ENCODE measurements around the gene AGPAT4. TPM values are rescaled to one million over a fixed set of nuclear protein-coding genes. Genes with fewer than 3 reads are reported as not detected.

Gene AGPAT4
- total RNA-seq, 2 donors from 2014 or later: 15.9 to 19.2 TPM

DNA sequence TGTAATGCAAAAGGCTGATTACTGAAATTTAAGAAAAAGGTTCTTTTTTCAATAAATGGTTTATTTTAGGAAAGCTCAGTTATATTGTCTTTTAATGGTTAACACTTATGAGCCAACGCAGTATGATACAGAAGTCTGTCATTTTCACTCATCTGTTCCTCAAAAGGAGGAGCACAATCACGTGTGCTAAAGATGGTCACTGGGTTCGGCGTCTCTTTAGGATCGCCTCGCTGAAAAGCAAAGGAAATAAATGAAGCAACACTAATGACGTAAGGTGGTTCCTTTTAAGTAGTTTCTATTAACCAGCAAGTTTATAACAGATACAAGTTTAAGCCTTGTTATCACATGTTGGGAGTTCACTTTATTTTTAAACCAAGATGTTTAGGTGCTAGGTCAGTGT is 156.6 kb downstream of the AGPAT4 start:
- Mint-ChIP-seq H3K36me3 (ENCODE audit: low read depth) (peaks cover 27% of the 10 kb centered on the region), H3K4me1 (peaks cover 14% of the 10 kb centered on the region), H3K27me3 (no peaks in the 10 kb centered on the region), H3K4me3 (no peak overlapping the region), H3K27ac (peak overlapping the region; percentile 94)
- peak; percentile 30 for ATAC-seq
- H3K9me3 ChIP-seq (ENCODE audit: control insufficient read depth, low read length, poor library complexity, severe bottlenecking): no peaks in the 10 kb centered on the region
- DNase-seq: no peak

DNA sequence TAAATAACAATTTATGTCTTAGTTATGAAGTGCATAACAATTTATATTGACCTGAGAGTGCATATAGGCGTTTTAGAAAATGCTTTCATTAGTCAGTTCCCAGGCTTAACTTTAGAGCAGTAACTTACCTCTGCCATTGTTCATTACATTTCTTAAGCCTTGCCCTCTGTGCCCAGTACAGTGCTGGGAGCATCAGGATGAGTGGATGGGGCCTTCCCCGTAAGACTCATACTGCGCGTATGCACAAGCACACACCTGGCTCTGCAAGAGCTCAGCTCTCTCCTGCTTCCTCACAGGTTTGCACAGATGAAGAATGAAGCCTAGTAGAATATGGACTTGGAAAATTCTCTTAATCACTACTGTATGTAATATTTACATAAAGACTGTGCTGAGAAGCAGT is 157.3 kb downstream of the AGPAT4 start:
- H3K27me3 Mint-ChIP-seq: no peaks in the 10 kb centered on the region
- peaks cover 19% of the 10 kb centered on the region for H3K4me1 Mint-ChIP-seq
- no peak for DNase-seq
- H3K4me3 Mint-ChIP-seq: no peak overlapping the region
- no peak for ATAC-seq
- no peaks in the 10 kb centered on the region for H3K9me3 ChIP-seq (ENCODE audit: control insufficient read depth, low read length, poor library complexity, severe bottlenecking)
- peak overlapping the region; percentile 94 for H3K27ac Mint-ChIP-seq
- peaks cover 24% of the 10 kb centered on the region for H3K36me3 Mint-ChIP-seq (ENCODE audit: low read depth)

DNA sequence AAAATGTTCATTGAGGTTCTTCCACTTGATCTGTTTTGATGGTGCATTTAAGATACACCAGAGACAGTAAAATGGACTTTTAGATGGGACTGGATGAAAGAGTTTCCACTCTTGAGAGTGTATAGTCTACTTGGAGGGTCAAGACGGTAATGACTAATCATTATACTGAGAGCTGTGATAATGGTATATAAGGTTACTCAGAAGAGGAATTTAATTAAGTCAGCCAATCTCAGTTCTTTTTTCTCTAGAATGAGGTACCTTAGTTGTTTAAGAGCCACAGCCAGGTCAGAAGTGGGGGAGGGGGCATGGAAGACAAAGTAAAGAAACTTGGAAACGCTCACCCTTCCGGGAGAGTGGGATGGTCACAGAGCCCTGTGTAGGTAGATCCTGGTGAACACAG is 158.4 kb downstream of the AGPAT4 start:
- peak overlapping the region; percentile 94 for H3K27ac Mint-ChIP-seq
- ATAC-seq (no peak), DNase-seq (no peak)
- H3K27me3 Mint-ChIP-seq: no peaks in the 10 kb centered on the region
- H3K36me3 Mint-ChIP-seq (ENCODE audit: low read depth): peaks cover 24% of the 10 kb centered on the region
- H3K9me3 ChIP-seq (ENCODE audit: control insufficient read depth, low read length, poor library complexity, severe bottlenecking): no peaks in the 10 kb centered on the region
- H3K4me3 Mint-ChIP-seq: no peak overlapping the region
- peaks cover 28% of the 10 kb centered on the region for H3K4me1 Mint-ChIP-seq

GRCh38 chr6:161111261-161111660 is 162.6 kb downstream of the AGPAT4 start:
- Mint-ChIP-seq H3K27me3 (no peaks in the 10 kb centered on the region), H3K36me3 (ENCODE audit: low read depth) (peaks cover 20% of the 10 kb centered on the region), H3K4me3 (peak overlapping the region; percentile 74), H3K4me1 (peaks cover 32% of the 10 kb centered on the region), H3K27ac (peak overlapping the region; percentile 96)
- ATAC-seq (peak; percentile 96), DNase-seq (no peak)
- H3K9me3 ChIP-seq (ENCODE audit: control insufficient read depth, low read length, poor library complexity, severe bottlenecking): no peaks in the 10 kb centered on the region

DNA sequence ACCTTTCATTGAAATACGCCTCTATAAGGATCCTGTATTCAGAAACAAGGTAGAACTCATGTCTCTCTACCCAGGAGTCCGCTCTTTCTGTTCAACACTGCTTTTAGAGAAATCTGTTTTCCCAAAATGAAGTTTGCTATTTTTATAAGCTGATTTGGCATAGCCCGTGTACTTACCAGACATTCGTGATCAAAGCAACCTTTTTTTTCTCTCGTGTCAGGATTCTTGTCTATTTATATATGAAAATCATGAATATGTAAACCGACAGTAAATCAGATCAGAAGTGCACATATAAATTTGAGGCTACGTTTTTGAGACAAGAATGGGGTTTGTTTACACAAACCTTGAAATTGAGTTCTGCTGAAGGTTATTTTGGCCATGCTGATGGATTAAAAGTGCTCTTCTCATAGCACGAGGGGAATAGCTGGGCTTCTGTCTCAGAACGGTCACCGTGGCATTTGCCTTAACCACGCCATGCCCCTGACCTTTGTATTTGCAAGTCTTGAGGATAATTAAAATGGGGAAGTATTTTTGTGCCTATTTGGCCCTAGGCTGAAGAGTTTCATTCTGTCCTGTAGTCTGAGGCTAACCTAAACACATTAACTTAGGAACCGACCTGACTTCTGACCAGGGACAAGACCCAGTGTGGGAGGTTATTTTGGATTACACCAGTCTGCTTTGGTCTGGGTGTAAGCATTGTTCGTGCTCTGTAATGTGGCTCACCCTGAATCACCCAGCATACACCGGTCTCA is 163.7 kb downstream of the AGPAT4 start:
- DNase-seq (no peak), ATAC-seq (no peak)
- peak overlapping the region; percentile 96 for H3K27ac Mint-ChIP-seq
- no peaks in the 10 kb centered on the region for H3K9me3 ChIP-seq (ENCODE audit: control insufficient read depth, low read length, poor library complexity, severe bottlenecking)
- H3K4me1 Mint-ChIP-seq: peaks cover 26% of the 10 kb centered on the region
- H3K36me3 Mint-ChIP-seq (ENCODE audit: low read depth): peaks cover 13% of the 10 kb centered on the region
- no peaks in the 10 kb centered on the region for H3K27me3 Mint-ChIP-seq
- H3K4me3 Mint-ChIP-seq: no peak overlapping the region

GRCh38 chr6:161109366-161109765 is 164.5 kb downstream of the AGPAT4 start:
- H3K9me3 ChIP-seq (ENCODE audit: control insufficient read depth, low read length, poor library complexity, severe bottlenecking): no peaks in the 10 kb centered on the region
- Mint-ChIP-seq H3K4me3 (no peak overlapping the region), H3K27me3 (no peaks in the 10 kb centered on the region), H3K4me1 (peaks cover 26% of the 10 kb centered on the region), H3K36me3 (ENCODE audit: low read depth) (peaks cover 15% of the 10 kb centered on the region), H3K27ac (peak overlapping the region; percentile 96)
- no peak for ATAC-seq
- no peak for DNase-seq

DNA sequence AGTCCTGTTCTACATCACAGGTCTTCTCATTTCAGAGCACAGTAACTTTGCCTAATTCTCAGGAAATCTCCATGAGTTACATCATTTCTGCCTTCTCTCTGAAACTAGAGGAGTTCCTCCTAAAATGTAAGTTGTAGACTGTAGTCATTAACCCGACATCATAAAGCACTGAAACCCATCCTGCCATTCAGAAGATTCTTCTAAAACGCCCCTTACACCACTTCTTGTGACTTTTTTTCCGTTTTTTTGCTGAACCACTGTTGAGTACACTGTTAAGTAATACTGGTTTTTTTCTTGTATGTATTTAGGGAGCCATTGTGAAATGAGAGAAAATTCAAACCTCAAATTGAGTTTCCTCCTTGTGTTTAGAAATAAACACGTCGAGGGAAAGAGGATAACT is 164.9 kb downstream of the AGPAT4 start:
- DNase-seq (no peak), ATAC-seq (no peak)
- Mint-ChIP-seq H3K36me3 (ENCODE audit: low read depth) (peaks cover 15% of the 10 kb centered on the region), H3K27ac (peak overlapping the region; percentile 47), H3K4me1 (peaks cover 26% of the 10 kb centered on the region), H3K4me3 (no peak overlapping the region), H3K27me3 (no peaks in the 10 kb centered on the region)
- no peaks in the 10 kb centered on the region for H3K9me3 ChIP-seq (ENCODE audit: control insufficient read depth, low read length, poor library complexity, severe bottlenecking)

- H3K27me3 Mint-ChIP-seq: no peaks in the 10 kb centered on the region
- peaks cover 29% of the 10 kb centered on the region for H3K4me1 Mint-ChIP-seq
- no peaks in the 10 kb centered on the region for H3K9me3 ChIP-seq (ENCODE audit: control insufficient read depth, low read length, poor library complexity, severe bottlenecking)
- peak overlapping the region; percentile 47 for H3K27ac Mint-ChIP-seq
- DNase-seq (no peak), ATAC-seq (no peak)
- peaks cover 19% of the 10 kb centered on the region for H3K36me3 Mint-ChIP-seq (ENCODE audit: low read depth)
- no peak overlapping the region for H3K4me3 Mint-ChIP-seq
Observed at GRCh38 chr6:161107779-161108730, 165.8 kb downstream of the AGPAT4 start.

DNA sequence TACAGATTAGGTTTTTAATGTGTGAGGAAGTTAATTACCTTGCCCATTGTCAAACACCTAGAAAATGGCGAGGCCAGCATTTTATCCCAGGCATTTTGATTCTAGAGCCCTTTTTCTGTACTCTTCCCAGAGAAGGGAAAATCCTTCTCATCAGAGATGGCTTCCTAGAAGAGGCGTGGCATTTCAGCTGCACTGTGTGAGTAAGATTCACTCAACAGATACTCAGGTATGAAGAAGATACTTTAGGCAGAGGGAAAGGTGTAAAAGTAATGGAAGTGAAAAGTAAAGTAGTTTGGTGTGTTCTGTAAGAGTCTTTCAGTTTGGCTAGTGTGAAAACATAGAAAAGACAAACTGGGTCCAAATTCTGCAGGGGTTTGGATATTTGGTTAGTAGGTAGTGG is 168.5 kb downstream of the AGPAT4 start:
- DNase-seq (no peak), ATAC-seq (no peak)
- Mint-ChIP-seq H3K27ac (peak overlapping the region; percentile 78), H3K36me3 (ENCODE audit: low read depth) (peaks cover 18% of the 10 kb centered on the region), H3K27me3 (no peaks in the 10 kb centered on the region), H3K4me1 (peaks cover 13% of the 10 kb centered on the region), H3K4me3 (no peak overlapping the region)
- no peaks in the 10 kb centered on the region for H3K9me3 ChIP-seq (ENCODE audit: control insufficient read depth, low read length, poor library complexity, severe bottlenecking)

- Mint-ChIP-seq H3K36me3 (ENCODE audit: low read depth) (peaks cover 15% of the 10 kb centered on the region), H3K4me3 (no peak overlapping the region), H3K27me3 (no peaks in the 10 kb centered on the region), H3K27ac (peak overlapping the region; percentile 78), H3K4me1 (peaks cover 11% of the 10 kb centered on the region)
- no peaks in the 10 kb centered on the region for H3K9me3 ChIP-seq (ENCODE audit: control insufficient read depth, low read length, poor library complexity, severe bottlenecking)
- DNase-seq (no peak), ATAC-seq (no peak)
Observed at GRCh38 chr6:161104966-161105365, 168.9 kb downstream of the AGPAT4 start.

GRCh38 chr6:161103475-161103874 is 170.4 kb downstream of the AGPAT4 start:
- no peaks in the 10 kb centered on the region for H3K9me3 ChIP-seq (ENCODE audit: control insufficient read depth, low read length, poor library complexity, severe bottlenecking)
- H3K36me3 Mint-ChIP-seq (ENCODE audit: low read depth): peaks cover 15% of the 10 kb centered on the region
- DNase-seq: no peak
- no peaks in the 10 kb centered on the region for H3K27me3 Mint-ChIP-seq
- H3K4me3 Mint-ChIP-seq: no peak overlapping the region
- peak overlapping the region; percentile 90 for H3K27ac Mint-ChIP-seq
- peaks cover 9% of the 10 kb centered on the region for H3K4me1 Mint-ChIP-seq
- ATAC-seq: no peak

DNA sequence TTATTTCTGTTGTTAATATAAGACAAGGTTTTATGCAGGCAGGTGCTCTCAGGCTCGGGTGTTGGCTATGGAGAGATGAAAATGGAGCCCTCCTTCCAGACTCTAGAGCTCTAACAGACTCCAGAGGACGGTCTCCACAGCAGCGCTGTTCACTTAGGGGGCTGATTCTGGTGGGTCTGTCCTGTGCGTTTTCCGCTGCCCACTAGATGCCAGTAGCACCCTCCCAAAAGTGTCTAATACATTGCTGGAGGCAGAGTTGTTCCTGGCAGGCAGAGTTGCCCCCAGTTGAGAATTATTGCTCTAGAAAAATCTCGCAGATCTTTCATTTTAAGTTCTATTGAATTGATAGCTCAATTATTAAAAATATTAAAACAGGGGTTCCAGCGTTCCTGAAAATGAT is 172.3 kb downstream of the AGPAT4 start:
- Mint-ChIP-seq H3K27ac (peak overlapping the region; percentile 53), H3K36me3 (ENCODE audit: low read depth) (peaks cover 13% of the 10 kb centered on the region), H3K27me3 (no peaks in the 10 kb centered on the region), H3K4me1 (peaks cover 13% of the 10 kb centered on the region), H3K4me3 (no peak overlapping the region)
- DNase-seq (no peak), ATAC-seq (no peak)
- H3K9me3 ChIP-seq (ENCODE audit: control insufficient read depth, low read length, poor library complexity, severe bottlenecking): no peaks in the 10 kb centered on the region

GRCh38 chr6:161100072-161100471 is 173.8 kb downstream of the AGPAT4 start:
- ATAC-seq (no peak), DNase-seq (no peak)
- peaks cover 10% of the 10 kb centered on the region for H3K36me3 Mint-ChIP-seq (ENCODE audit: low read depth)
- no peaks in the 10 kb centered on the region for H3K27me3 Mint-ChIP-seq
- H3K4me1 Mint-ChIP-seq: peaks cover 12% of the 10 kb centered on the region
- H3K4me3 Mint-ChIP-seq: no peak overlapping the region
- H3K9me3 ChIP-seq (ENCODE audit: control insufficient read depth, low read length, poor library complexity, severe bottlenecking): no peaks in the 10 kb centered on the region
- H3K27ac Mint-ChIP-seq: peak overlapping the region; percentile 39
